ENCODE measurements around the gene PLEKHG5.

DNA sequence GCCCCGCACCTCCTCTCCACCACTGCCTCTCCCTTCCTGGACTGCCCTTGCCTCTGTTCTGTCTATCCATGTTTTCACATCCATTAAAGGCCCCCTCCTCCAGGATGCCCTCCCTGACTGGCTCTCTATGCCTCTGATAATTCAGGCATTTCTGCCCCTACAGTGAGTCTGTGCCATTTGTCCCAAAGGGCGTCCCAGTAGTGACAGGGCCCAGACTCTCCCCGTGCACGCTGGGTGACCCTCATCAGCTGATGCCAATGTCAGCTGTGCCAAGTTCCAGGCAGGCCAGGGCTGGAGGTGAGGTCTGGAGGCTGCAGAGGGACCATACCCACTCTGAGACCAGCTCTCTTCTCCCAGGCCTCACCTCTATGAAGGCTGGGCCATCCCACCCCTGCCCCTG, 3.2 kb upstream of the PLEKHG5 start:
- TF ChIP-seq POLR2A (IDR thresholded peaks at IDR 0.05), result no peak
- TF ChIP-seq CTCF (IDR thresholded peaks at IDR 0.05), result no peak
